Astrocyte (in vitro differentiated cells and primary cell): ENCODE results near the gene CST8. TPM values are rescaled to one million over a fixed set of nuclear protein-coding genes. Genes with fewer than 3 reads are reported as not detected.

Source experiments
- DNase-seq: peaks from one replicate; pipeline ENCODE4 v3.0.0-alpha.2; 2010; ENCODE audit warnings: low read depth
- FAIRE-seq: peaks from 2 replicates; lab custom pipeline; 2011; peaks lifted over from hg19 to GRCh38; lab: Jason Lieb, UNC
- H2AFZ ChIP-seq: 2 replicates; pipeline ENCODE4 v1.6.0; 2012; ENCODE audit warnings: low read depth, low read length, inconsistent platforms
- H3K27ac ChIP-seq: 2 replicates; pipeline ENCODE4 v1.5.1; 2011; ENCODE audit warnings: low read depth, low read length, inconsistent platforms
- H3K27me3 ChIP-seq: 2 replicates; pipeline ENCODE4 v1.6.0; 2011; ENCODE audit warnings: low read length, inconsistent platforms; ENCODE audit not compliant: insufficient read depth
- H3K36me3 ChIP-seq: 2 replicates; pipeline ENCODE4 v1.5.1; 2011; ENCODE audit warnings: low read length, inconsistent platforms; ENCODE audit not compliant: insufficient read depth
- H3K4me1 ChIP-seq: 2 replicates; pipeline ENCODE4 v1.5.1; 2011; ENCODE audit warnings: low read length, inconsistent platforms; ENCODE audit not compliant: insufficient read depth
- H3K4me2 ChIP-seq: 2 replicates; pipeline ENCODE4 v1.6.0; 2012; ENCODE audit warnings: low read length, inconsistent platforms
- H3K4me3 ChIP-seq: 2 replicates; pipeline ENCODE4 v1.5.1; 2011; ENCODE audit warnings: low read depth, mild to moderate bottlenecking, low read length, inconsistent platforms; ENCODE audit not compliant: insufficient read depth
- H3K79me2 ChIP-seq: 2 replicates; pipeline ENCODE4 v1.6.0; 2012; ENCODE audit warnings: mild to moderate bottlenecking, low read length, inconsistent platforms; ENCODE audit not compliant: insufficient read depth
- H3K9ac ChIP-seq: 2 replicates; pipeline ENCODE4 v1.6.0; 2012; ENCODE audit warnings: mild to moderate bottlenecking, low read length, inconsistent platforms
- H3K9me3 ChIP-seq: 2 replicates; pipeline ENCODE4 v1.5.1; 2012; ENCODE audit warnings: low read depth, mild to moderate bottlenecking, low read length, inconsistent platforms; ENCODE audit not compliant: insufficient read depth
- H4K20me1 ChIP-seq: 2 replicates; pipeline ENCODE4 v1.6.0; 2012; ENCODE audit warnings: low read length, inconsistent platforms; ENCODE audit not compliant: insufficient read depth
- H3K27ac Mint-ChIP-seq: one replicate; pipeline ENCODE4 v1.8.0; 2021; ENCODE audit warnings: mild to moderate bottlenecking, mixed read lengths; ENCODE audit not compliant: unreplicated experiment
- H3K27me3 Mint-ChIP-seq: one replicate; pipeline ENCODE4 v1.8.0; 2021; ENCODE audit warnings: low read depth, mixed read lengths; ENCODE audit not compliant: unreplicated experiment
- H3K36me3 Mint-ChIP-seq: one replicate; pipeline ENCODE4 v1.8.0; 2021; ENCODE audit warnings: low read depth, mixed read lengths; ENCODE audit not compliant: unreplicated experiment
- H3K4me1 Mint-ChIP-seq: one replicate; pipeline ENCODE4 v1.8.0; 2021; ENCODE audit warnings: low read depth, mixed read lengths; ENCODE audit not compliant: unreplicated experiment
- H3K4me3 Mint-ChIP-seq: one replicate; pipeline ENCODE4 v1.8.0; 2021; ENCODE audit warnings: mild to moderate bottlenecking, moderate library complexity, mixed read lengths; ENCODE audit not compliant: unreplicated experiment
- H3K9me3 Mint-ChIP-seq: one replicate; pipeline ENCODE4 v1.8.0; 2021; ENCODE audit warnings: mild to moderate bottlenecking, mixed read lengths; ENCODE audit not compliant: unreplicated experiment
- EZH2 ChIP-seq: IDR thresholded peaks from 2 replicates; pipeline ENCODE4 v1.6.1; 2012; ENCODE audit warnings: mild to moderate bottlenecking, low read length, inconsistent platforms; ENCODE audit not compliant: insufficient read depth
- total RNA-seq: library from RNA; stranded (reverse); gene quantifications from 2 replicates; pipeline ENCODE4 v1.2.1, GENCODE V29; 2021
- TF ChIP-seq, protein P1 (sequence below): IDR thresholded peaks from 2 replicates; pipeline ENCODE4 v1.5.1; 2011; ENCODE audit warnings: low read depth, mild to moderate bottlenecking, inconsistent platforms, low read length, moderate library complexity; ENCODE audit not compliant: insufficient read depth

Gene CST8
- total RNA-seq, 1 donor from 2014 or later: not detected

- Histone ChIP-seq H3K27ac (no peak overlapping the region), H3K4me3 (no peak overlapping the region), H3K9me3 (peaks cover 8% of the 10 kb centered on the region), H3K4me1 (no peaks in the 10 kb centered on the region), H3K9ac (no peak overlapping the region), H3K79me2 (no peaks in the 10 kb centered on the region), H2AFZ (no peak overlapping the region), H3K27me3 (no peaks in the 10 kb centered on the region), H3K4me2 (no peak overlapping the region), H3K36me3 (no peaks in the 10 kb centered on the region), H4K20me1 (no peaks in the 10 kb centered on the region)
- H3K4me3 Mint-ChIP-seq: no peak overlapping the region
- H3K36me3 Mint-ChIP-seq: no peaks in the 10 kb centered on the region
- TF ChIP-seq, protein P1, sequence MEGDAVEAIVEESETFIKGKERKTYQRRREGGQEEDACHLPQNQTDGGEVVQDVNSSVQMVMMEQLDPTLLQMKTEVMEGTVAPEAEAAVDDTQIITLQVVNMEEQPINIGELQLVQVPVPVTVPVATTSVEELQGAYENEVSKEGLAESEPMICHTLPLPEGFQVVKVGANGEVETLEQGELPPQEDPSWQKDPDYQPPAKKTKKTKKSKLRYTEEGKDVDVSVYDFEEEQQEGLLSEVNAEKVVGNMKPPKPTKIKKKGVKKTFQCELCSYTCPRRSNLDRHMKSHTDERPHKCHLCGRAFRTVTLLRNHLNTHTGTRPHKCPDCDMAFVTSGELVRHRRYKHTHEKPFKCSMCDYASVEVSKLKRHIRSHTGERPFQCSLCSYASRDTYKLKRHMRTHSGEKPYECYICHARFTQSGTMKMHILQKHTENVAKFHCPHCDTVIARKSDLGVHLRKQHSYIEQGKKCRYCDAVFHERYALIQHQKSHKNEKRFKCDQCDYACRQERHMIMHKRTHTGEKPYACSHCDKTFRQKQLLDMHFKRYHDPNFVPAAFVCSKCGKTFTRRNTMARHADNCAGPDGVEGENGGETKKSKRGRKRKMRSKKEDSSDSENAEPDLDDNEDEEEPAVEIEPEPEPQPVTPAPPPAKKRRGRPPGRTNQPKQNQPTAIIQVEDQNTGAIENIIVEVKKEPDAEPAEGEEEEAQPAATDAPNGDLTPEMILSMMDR: no peak
- TF ChIP-seq EZH2: no peak
- no peak overlapping the region for H3K27ac Mint-ChIP-seq
- H3K4me1 Mint-ChIP-seq: no peaks in the 10 kb centered on the region
- peaks cover 20% of the 10 kb centered on the region for H3K27me3 Mint-ChIP-seq
- FAIRE-seq: no peak
- DNase-seq: no peak
- H3K9me3 Mint-ChIP-seq: peaks cover 3% of the 10 kb centered on the region
Measured at GRCh38 chr20:23515250-23515939, 24.5 kb downstream of the CST8 start.

GRCh38 chr20:23517719-23518118 lies 26.8 kb downstream of the CST8 start:
- Mint-ChIP-seq H3K4me3 (no peak overlapping the region), H3K9me3 (peaks cover 3% of the 10 kb centered on the region), H3K36me3 (no peaks in the 10 kb centered on the region), H3K4me1 (no peaks in the 10 kb centered on the region), H3K27me3 (peaks cover 9% of the 10 kb centered on the region), H3K27ac (no peak overlapping the region)
- H3K4me2 ChIP-seq: no peak overlapping the region
- H3K4me3 ChIP-seq: no peak overlapping the region
- H3K4me1 ChIP-seq: no peaks in the 10 kb centered on the region
- no peaks in the 10 kb centered on the region for H3K79me2 ChIP-seq
- no peaks in the 10 kb centered on the region for H3K27me3 ChIP-seq
- no peak overlapping the region for H3K9ac ChIP-seq
- no peak overlapping the region for H2AFZ ChIP-seq
- peaks cover 8% of the 10 kb centered on the region for H3K9me3 ChIP-seq
- TF ChIP-seq, protein P1: no peak
- TF ChIP-seq EZH2: no peak
- DNase-seq: no peak
- H3K27ac ChIP-seq: no peak overlapping the region
- H4K20me1 ChIP-seq: no peaks in the 10 kb centered on the region
- no peaks in the 10 kb centered on the region for H3K36me3 ChIP-seq
- FAIRE-seq: no peak

DNA sequence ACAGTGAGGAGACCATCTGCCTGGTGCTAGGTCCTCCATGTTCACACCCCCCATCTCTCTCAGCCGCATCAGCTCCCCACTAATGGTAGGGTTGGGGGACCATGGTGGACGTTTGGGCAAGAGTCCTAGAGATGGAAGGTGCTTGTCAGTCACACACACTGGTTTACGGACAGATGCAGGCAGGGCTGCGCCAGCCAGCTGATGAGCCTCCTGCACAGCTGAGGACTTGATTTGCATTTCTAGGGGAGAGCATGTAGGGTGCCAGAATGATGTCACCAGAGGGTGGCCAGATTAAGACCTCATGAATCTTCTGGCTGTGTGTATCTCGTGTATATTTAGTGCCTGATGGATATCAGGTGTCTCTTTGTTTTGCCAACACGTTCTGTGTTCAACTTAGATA lies 28.6 kb downstream of the CST8 start:
- DNase-seq (no peak), FAIRE-seq (no peak)
- Histone ChIP-seq H3K4me3 (no peak overlapping the region), H3K9me3 (peaks cover 8% of the 10 kb centered on the region), H2AFZ (no peak overlapping the region), H3K27me3 (no peaks in the 10 kb centered on the region), H3K9ac (no peak overlapping the region), H3K27ac (no peak overlapping the region), H4K20me1 (no peaks in the 10 kb centered on the region), H3K36me3 (no peaks in the 10 kb centered on the region), H3K4me1 (no peaks in the 10 kb centered on the region), H3K4me2 (no peak overlapping the region), H3K79me2 (no peaks in the 10 kb centered on the region)
- Mint-ChIP-seq H3K27ac (no peak overlapping the region), H3K9me3 (peaks cover 4% of the 10 kb centered on the region), H3K4me3 (no peak overlapping the region), H3K4me1 (no peaks in the 10 kb centered on the region), H3K27me3 (peaks cover 7% of the 10 kb centered on the region), H3K36me3 (peaks cover 1% of the 10 kb centered on the region)
- TF ChIP-seq, protein P1: no peak
- no peak for TF ChIP-seq EZH2
